ENCODE data around the gene RHOXF2.
A peak's percentile ranks its signal among the peaks of the same experiment; 100 is the strongest.
"Not testable (repeated sequence)": the region's sequence is repeated elsewhere in the genome, so short reads cannot be mapped to it uniquely, and the experiment has no call there.

Gene RHOXF2

GRCh38 chrX:120158313-120158712, at the start of gene RHOXF2:
Gene RHOXF2, plus strand, starts transcription at chrX:120158613. Its CDS starts 138 bp downstream, at chrX:120158751.
- DNase-seq = not testable (repeated sequence)

DNA sequence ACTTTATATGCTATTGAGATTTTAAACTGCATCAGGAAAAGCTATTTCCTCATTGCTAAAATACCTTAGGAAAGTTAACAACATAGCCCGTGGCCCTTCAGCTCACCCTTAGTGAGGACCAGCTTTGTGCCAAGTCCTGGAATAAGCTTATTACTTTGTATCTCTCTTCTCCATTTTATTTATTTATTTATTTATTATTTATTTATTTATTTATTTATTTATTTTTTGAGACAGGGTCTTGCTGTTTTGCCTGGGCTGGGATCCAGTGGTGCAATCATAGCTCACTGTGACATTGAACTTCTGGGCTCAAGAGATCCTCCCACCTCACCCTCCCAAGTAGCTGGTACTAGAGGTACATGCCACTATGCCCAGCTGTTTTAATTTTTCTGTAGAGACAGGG, 49.0 kb upstream of the RHOXF2 start:
- DNase-seq = no peak

DNA sequence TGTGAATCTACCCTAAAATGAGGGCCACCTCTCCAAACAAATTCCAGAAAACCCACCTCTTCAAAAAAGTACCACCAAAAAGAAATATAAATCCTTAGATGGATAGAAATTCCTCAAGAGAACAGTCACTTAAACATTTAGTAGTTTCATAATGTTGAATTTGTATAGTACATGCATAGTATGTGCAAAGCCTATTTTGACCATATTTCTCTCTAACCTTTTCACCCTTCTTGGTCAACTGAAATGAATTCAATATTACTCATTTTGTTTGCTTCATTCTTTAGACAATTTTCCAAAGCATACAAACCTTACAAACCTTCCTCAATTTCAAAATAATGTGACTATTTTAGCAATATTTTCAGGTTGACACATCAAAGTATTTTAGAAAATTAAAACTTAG, 46.8 kb upstream of the RHOXF2 start:
- peak; percentile 9 for DNase-seq

DNA sequence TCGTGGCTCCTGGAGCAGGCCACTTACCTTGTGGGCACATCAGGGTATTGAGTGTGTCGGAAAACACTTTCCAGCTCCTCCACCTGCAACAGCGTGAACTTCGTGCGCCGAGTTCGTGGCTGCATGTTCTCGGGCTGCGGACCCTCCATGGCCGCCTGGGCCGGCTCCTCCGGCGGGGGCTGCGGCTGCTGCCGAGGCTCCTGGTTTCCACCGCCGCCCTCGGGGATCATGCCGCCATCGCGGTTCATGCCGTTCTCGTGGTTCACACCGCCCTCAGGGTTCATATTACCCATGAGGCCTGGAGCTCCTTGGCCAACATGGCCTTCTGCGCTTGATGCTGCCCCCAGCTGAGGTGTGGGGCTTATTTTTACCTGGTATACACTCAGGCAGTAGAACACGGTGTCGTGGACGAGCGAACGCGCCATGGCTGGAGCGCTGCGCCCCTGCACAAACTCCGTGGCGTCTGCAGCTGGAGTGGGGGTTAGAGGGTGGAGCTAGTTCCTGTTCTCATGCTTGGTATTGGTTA, 42.9 kb upstream of the RHOXF2 start, which contains the start of gene RHOXF1:
Gene RHOXF1, minus strand, starts transcription at position 476 of the 526 bp plus-strand sequence. Its CDS starts 51 bp downstream, at position 425.
- no peak for DNase-seq

DNA sequence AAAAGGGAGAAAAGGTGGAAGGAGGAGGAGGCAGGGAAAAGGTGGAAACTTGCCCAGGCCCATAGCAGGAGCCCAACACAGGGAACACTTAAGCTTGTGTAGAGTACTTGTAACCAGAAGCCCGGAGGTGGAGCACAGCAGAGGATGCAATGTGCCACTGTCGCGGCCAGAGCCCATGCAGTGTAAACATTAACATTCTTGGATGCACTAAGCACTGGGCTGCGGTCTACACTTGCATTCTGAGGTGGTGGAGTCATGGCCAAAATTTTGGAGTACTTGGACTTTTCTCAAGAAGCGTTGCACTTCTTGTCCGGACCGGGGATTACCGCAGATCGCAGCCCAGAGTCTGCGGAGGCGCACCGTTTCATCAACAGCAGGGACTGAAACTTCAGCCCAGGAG, 38.2 kb upstream of the RHOXF2 start:
- peak; percentile 45 for DNase-seq

- peak; percentile 16 for DNase-seq
Measured at GRCh38 chrX:120125444-120125843, 33.0 kb upstream of the RHOXF2 start.

- DNase-seq = not testable (repeated sequence)
Measured at GRCh38 chrX:120128306-120128846, 30.0 kb upstream of the RHOXF2 start.

DNA sequence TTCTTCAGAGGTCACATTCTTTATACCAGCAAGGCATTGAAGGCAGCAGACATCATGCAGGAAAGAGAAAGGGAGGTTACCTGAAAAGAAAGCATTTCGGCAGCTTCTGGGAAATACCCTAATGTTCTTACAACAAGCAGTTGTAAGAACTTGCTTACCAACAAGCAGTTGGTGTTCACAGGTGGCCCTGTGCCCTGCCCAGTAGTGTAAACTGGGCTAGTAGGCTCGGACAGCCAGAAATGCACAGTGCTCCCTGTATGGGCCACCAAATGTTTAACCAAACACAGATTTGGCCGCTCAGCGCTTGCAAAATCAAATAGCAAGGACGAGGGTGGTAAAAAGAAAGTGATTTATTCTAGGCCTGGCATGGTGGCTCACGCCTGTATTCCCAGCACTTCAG, 22.3 kb upstream of the RHOXF2 start:
- no peak for DNase-seq

DNA sequence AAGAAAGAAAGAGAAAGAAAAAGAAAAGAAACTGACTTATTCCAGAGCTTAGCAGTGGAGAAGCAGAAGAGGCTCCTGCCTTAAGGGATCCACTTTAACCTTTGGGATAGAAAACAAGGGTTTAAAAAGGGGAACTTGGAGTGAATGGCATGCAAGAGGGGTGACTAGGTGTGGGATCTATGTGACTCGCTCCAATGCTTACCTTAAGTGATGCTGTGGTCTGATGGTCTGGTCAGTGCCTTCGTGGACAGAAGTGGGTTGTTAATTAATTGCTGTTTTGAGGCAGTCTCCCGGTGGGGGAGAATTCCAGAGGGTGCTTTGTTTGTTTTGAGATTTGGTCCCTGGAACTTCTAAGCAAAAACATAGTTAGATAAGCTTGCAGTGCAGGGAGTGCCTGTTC, 21.6 kb upstream of the RHOXF2 start:
- no peak for DNase-seq

DNA sequence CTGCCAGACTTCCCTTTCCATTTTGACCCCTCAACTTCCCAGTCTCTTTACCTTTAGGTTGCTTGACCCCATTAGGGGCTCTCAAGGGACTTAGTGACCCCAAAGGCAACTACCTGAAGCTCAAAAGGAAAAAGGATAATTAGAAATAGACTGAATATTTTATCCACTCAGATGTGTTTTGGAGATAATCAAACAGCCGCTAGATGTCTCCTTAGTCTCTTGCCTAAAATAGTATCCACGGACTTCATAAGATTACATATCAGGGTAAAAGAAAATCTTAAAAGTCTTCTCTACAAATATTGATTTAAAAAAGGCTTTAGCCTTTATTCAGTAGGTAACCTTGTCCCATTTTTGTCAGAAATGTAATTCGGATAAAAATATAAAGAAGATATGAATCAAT, 21.0 kb upstream of the RHOXF2 start:
- no peak for DNase-seq

DNA sequence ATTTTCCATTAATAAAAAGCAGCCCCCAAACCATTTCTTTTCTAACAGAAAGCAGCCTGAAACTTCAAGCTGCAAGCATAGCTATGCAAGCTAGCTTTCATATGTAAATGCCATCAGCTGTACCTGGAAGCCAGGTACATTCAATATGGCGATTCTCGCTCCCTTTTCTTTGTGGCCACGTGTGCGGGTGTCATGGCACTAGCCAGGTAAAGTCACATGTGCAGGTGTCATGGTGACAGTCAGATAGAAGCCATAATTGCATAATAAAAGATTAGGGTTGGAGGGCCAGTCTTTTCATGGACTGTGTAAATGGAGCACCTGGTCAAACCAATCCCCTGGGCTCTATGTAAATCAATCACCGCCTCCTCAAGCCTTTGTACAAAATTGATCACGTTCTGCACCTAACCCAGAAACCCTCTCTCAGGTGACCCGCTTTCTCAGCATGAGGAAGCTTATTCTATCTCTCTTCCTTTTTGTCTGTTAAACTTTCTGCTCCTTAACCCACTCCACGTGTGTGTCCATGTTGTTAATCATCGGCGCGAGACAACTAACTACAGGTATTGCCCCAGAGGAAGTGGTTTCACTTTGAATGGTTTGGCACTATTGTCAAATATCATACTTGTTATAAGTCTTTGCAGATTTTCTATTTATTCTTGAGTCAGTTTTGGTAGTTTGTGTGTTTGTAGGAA, 18.0 kb upstream of the RHOXF2 start:
- no peak for DNase-seq

DNA sequence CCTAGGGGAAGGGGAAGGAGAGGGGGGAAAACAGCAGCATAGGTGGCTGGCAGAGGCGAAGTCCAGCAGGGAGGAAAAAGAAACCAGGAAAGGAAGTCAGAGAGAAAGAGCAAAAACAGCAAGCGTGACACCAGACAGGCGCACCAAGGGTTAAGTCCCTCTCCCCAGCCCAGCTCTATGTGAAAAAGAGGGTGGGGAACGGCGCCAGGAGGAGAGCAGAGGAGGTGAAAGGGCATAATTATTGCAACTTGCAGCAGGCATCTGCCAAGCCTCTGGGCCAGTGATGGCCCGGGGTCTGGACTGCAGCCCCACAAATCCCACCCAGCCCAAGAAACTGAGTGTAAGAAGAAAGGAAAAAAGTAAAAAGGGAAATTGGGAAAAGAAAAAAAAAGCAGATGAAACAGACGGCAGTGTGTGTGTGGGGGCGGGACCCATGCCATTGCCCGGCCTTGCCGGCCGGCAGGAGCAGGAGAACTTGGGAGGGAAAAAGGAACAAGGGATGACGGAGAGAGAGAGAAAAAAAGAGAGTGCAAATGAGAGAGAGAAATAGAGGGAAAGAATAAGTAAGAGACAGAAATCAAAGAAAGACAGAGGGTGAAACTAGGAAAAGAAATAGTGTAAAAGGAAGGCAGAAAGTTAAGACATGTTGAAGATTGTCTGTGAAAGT, 14.1 kb upstream of the RHOXF2 start:
- no peak for DNase-seq

GRCh38 chrX:120145295-120145925, 13.0 kb upstream of the RHOXF2 start:
- no peak for DNase-seq

- not testable (repeated sequence) for DNase-seq
Measured at GRCh38 chrX:120146323-120146722, 12.1 kb upstream of the RHOXF2 start.

DNA sequence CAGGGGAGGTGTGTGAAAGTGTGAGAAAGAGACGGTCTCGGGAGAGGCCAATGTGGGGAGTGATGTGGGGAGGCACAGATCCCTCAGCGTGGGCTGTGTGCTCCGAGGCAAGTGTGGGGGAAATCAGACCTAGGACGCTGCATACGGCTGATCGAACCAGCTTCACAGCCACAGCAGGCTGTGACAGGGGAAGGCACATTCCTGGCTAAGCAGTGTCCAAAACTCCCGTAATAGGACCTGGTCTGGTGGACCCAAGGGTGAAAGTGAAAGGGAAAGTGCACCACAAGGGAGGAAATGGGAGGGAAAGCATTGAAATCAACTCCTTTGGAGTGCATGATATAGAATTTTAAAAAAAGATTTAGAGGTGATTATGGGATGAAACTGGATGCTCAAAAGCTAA, 10.9 kb upstream of the RHOXF2 start:
- DNase-seq = no peak

- DNase-seq = not testable (repeated sequence)
Measured at GRCh38 chrX:120150109-120150744, 8.2 kb upstream of the RHOXF2 start.

- not testable (repeated sequence) for DNase-seq
Measured at GRCh38 chrX:120159086-120159485, 673 bp downstream of the RHOXF2 start.

DNA sequence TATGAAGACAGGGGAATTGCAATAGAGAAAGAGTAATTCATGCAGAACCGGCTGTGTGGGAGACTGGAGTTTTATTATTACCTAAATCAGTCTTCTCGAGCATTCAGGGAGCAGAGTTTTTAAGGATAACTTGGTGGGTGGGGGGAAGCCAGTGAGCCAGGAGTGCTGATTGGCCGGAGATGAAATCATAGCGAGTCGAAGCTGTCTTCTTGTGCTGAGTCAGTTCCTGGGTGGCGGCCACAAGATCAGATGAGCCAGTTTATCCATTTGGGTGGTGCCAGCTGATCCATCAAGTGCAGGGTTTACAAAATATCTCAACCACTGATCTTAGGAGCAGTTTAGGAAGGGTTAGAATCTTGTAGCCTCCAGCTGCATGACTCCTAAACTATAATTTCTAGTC, 34.8 kb downstream of the RHOXF2 start:
- DNase-seq = not testable (repeated sequence)

- DNase-seq = not testable (repeated sequence)
Measured at GRCh38 chrX:120193720-120194119, 35.3 kb downstream of the RHOXF2 start.

DNA sequence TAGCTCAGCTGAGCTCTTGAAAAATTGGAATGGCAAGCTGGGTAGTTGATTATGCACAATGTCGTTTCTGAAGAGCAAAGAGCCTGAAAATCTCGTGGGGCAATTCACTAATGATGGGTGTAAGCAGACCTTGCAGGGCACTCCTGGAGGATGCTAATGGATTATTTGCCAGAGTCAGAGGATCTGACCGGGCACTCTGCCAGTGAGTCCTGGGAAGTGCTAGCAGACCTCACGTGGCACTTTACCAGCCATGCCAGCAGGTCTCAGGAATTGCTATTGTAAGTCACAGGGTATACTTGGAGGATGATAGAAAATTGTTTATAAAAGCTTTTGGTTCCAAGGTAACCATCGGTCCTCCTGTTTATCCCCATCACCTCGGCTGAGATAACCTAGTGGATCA, 37.4 kb downstream of the RHOXF2 start:
- not testable (repeated sequence) for DNase-seq

DNA sequence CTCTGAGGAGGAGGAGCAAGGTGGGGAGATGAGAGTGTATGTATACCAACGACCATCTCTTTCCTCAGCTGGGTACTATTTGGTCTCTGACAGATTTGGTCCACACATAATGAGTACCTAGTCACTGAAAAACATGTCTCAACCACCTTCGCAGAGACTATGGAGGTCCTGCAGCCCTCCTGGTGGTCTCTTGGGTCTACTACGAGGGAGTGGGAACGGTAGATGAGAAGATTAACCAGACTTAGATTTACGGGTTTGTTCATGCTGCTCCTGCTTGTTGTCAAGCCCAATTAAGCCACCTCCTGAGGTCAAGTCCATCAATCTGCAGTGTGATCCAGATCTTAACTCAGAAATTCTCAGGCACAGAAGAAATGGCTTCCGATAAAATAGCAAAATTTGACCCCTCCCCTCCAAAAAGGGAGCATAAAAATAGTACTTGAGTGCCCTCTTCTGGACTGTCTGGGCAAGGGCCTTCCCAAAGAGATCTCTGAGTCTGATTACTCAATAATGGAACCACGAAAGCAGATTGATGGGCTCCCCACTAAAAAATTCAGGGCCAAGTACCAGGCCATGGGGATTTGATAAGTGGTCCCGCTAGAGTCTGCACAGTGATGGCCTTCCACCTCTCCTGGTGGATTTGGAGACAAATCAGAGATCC, 38.3 kb downstream of the RHOXF2 start:
- not testable (repeated sequence) for DNase-seq

- DNase-seq = no peak
Measured at GRCh38 chrX:120200851-120201250, 42.4 kb downstream of the RHOXF2 start.
